ENCODE data around the gene KIF12.

GRCh38 chr9:114096866-114097612, 2.1 kb downstream of the KIF12 start:
- no peak for TF ChIP-seq POLR2AphosphoS5 (IDR thresholded peaks at IDR 0.05; ENCODE audit: low read depth, low read length)
- TF ChIP-seq TAF1 (IDR thresholded peaks at IDR 0.05; ENCODE audit: low read depth, low read length), result no peak
- no peak for TF ChIP-seq POLR2A (IDR thresholded peaks at IDR 0.05; ENCODE audit: low read depth, low read length)
- TF ChIP-seq POU2F2 (IDR thresholded peaks at IDR 0.05; ENCODE audit: low read depth, low read length), result no peak
- TF ChIP-seq SPI1 (IDR thresholded peaks at IDR 0.05; ENCODE audit: low read depth, low read length), result no peak

All from GM12891 (cell line).